ENCODE data around the gene GLO1. TPM values are rescaled to one million over a fixed set of nuclear protein-coding genes. Genes with fewer than 3 reads are reported as not detected.

The GLO1 gene
- total and polyA plus RNA-seq, 9 of the 15 experiments (the other 6 are each of a cell fraction or from before 2014, with no cell fraction given), result 155 to 331 (median 203) TPM

GRCh38 chr6:38673397-38674165, 29.4 kb downstream of the GLO1 start (continued):
- no peak for TF ChIP-seq RBM22 (IDR thresholded peaks at IDR 0.05; ENCODE audit: low read depth, low read length, poor library complexity, severe bottlenecking)
- peak in 1 of 2 experiments; percentile 88; a peak in 1 of 4 replicates for TF ChIP-seq SRF (CRISPR knock-in tag; IDR thresholded peaks at IDR 0.05)
- TF ChIP-seq, protein P1, sequence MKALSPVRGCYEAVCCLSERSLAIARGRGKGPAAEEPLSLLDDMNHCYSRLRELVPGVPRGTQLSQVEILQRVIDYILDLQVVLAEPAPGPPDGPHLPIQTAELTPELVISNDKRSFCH (CRISPR knock-in tag; IDR thresholded peaks at IDR 0.05), result no peak
- TF ChIP-seq, protein P1 (tag; IDR thresholded peaks at IDR 0.05), result no peak
- TF ChIP-seq PRPF4 (IDR thresholded peaks at IDR 0.05; ENCODE audit: insufficient read depth, low read depth, low read length, poor library complexity, severe bottlenecking), result no peak
- no peak for TF ChIP-seq E2F5 (CRISPR knock-in tag; IDR thresholded peaks at IDR 0.05)
- TF ChIP-seq ZNF174 (CRISPR knock-in tag; IDR thresholded peaks at IDR 0.05), result no peak
- no peak for TF ChIP-seq RBM15 (IDR thresholded peaks at IDR 0.05; ENCODE audit: insufficient read depth, low read length)
- TF ChIP-seq, protein P2, sequence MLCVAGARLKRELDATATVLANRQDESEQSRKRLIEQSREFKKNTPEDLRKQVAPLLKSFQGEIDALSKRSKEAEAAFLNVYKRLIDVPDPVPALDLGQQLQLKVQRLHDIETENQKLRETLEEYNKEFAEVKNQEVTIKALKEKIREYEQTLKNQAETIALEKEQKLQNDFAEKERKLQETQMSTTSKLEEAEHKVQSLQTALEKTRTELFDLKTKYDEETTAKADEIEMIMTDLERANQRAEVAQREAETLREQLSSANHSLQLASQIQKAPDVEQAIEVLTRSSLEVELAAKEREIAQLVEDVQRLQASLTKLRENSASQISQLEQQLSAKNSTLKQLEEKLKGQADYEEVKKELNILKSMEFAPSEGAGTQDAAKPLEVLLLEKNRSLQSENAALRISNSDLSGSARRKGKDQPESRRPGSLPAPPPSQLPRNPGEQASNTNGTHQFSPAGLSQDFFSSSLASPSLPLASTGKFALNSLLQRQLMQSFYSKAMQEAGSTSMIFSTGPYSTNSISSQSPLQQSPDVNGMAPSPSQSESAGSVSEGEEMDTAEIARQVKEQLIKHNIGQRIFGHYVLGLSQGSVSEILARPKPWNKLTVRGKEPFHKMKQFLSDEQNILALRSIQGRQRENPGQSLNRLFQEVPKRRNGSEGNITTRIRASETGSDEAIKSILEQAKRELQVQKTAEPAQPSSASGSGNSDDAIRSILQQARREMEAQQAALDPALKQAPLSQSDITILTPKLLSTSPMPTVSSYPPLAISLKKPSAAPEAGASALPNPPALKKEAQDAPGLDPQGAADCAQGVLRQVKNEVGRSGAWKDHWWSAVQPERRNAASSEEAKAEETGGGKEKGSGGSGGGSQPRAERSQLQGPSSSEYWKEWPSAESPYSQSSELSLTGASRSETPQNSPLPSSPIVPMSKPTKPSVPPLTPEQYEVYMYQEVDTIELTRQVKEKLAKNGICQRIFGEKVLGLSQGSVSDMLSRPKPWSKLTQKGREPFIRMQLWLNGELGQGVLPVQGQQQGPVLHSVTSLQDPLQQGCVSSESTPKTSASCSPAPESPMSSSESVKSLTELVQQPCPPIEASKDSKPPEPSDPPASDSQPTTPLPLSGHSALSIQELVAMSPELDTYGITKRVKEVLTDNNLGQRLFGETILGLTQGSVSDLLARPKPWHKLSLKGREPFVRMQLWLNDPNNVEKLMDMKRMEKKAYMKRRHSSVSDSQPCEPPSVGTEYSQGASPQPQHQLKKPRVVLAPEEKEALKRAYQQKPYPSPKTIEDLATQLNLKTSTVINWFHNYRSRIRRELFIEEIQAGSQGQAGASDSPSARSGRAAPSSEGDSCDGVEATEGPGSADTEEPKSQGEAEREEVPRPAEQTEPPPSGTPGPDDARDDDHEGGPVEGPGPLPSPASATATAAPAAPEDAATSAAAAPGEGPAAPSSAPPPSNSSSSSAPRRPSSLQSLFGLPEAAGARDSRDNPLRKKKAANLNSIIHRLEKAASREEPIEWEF (CRISPR knock-in tag; IDR thresholded peaks at IDR 0.05), result no peak
- TF ChIP-seq SPI1 (IDR thresholded peaks at IDR 0.05; ENCODE audit: borderline replicate concordance, low read depth, low read length), result peak; percentile 94
- TF ChIP-seq RFX1 (IDR thresholded peaks at IDR 0.05), result no peak
- no peak for TF ChIP-seq ETV6 (IDR thresholded peaks at IDR 0.05; ENCODE audit: borderline replicate concordance in 1 of 2, low read depth in 2 of 2, low read length in 1 of 2)
- no peak for TF ChIP-seq ETV6 (CRISPR knock-in tag; IDR thresholded peaks at IDR 0.05; ENCODE audit: borderline replicate concordance)
- peak; percentile 49; the same call in 1 of the 2 replicates for TF ChIP-seq CTBP1 (IDR thresholded peaks at IDR 0.05; ENCODE audit: borderline replicate concordance)
- no peak for TF ChIP-seq ZNF124 (CRISPR knock-in tag; IDR thresholded peaks at IDR 0.05)
- TF ChIP-seq PTRF (tag; IDR thresholded peaks at IDR 0.05), result no peak
- no peak for TF ChIP-seq MAFF (IDR thresholded peaks at IDR 0.05; ENCODE audit: low read length)
- TF ChIP-seq ATF7 (IDR thresholded peaks at IDR 0.05), result 0 out of 2 replicates have a peak, but pooled peaks have one; percentile 21
- TF ChIP-seq SIX5 (IDR thresholded peaks at IDR 0.05; ENCODE audit: borderline replicate concordance in 1 of 2, insufficient read depth in 1 of 2, low read depth in 1 of 2, low read length in 2 of 2), result no peak
